ENCODE data around the gene GPX2.

- TF ChIP-seq CTCF (IDR thresholded peaks at IDR 0.05 in 8 of 11, conservative IDR thresholded peaks at IDR 0.05 in 3 of 11), result peak in 10 of 11 experiments; percentile 25 to 76 (median 61)
- no peak for TF ChIP-seq POLR2AphosphoS5 (IDR thresholded peaks at IDR 0.05)
- TF ChIP-seq POLR2A (IDR thresholded peaks at IDR 0.05), result no peak
These were observed 50.6 kb downstream of the GPX2 start for GRCh38 chr14:64891839-64892375.
